Motor neuron (in vitro differentiated cells): ENCODE measurements around the gene RBMS3. TPM values are rescaled to one million over a fixed set of nuclear protein-coding genes. Genes with fewer than 3 reads are reported as not detected.

Experiments used
- ATAC-seq, 8 experiments: fragments of 200-7000 bp; cut with Tn5 transposase; replicated peaks in 6 of 8; 2 replicates each; pipeline ENCODE4 v1.8.0; 2021; ENCODE audit warnings: mild to moderate bottlenecking in 8 of 8, moderate library complexity in 8 of 8
- H3K27ac ChIP-seq, 2 donors: fragments of 250-450 bp; sonication (Bioruptor Pico); 2 replicates each; pipeline ENCODE4 v1.9.0; 2021; ENCODE audit warnings: antibody characterized with exemption in 2 of 2, mild to moderate bottlenecking in 2 of 2, moderate library complexity in 1 of 2
- H3K4me1 ChIP-seq, 2 donors: fragments of 250-450 bp; sonication (Bioruptor Pico); replicated peaks in 1 of 2; 2 replicates each; pipeline ENCODE4 v1.6.1; 2021; ENCODE audit warnings: antibody characterized with exemption in 2 of 2, mild to moderate bottlenecking in 2 of 2, moderate library complexity in 1 of 2
- H3K4me3 ChIP-seq, 5 donors: fragments of 250-450 bp; sonication (Bioruptor Pico); 2 replicates each; pipeline ENCODE4 v1.9.0; 2021; ENCODE audit warnings: antibody characterized with exemption in 5 of 5, mild to moderate bottlenecking in 5 of 5, moderate library complexity in 4 of 5
- WGBS, 10 experiments: fragments of 450-650 bp; shearing (Covaris generic); methylation state at CpG; one replicate each; pipeline ENCODE4 v1.0.0; 2022; 5-methylcytosine and 5-hydroxymethylcytosine counted together
- in situ Hi-C, 9 experiments: fragments of 400-800 bp; cut with MboI; loops; one replicate each; pipeline ENCODE4 v1.15.0; 2021; ENCODE audit warnings: low sequenced_read_pairs in 9 of 9, low pct_unique_long_range_greater_than_20kb in 2 of 9; ENCODE audit not compliant: unreplicated experiment in 9 of 9
- total RNA-seq, 8 experiments: library from RNA; unstranded; fragments of 300-600 nt; gene quantifications; 2 replicates each; pipeline versions ENCODE4 v1.2.3 to v1.2.4, GENCODE V29; 2022

Gene RBMS3
- total RNA-seq, 8 experiments from 2014 or later, result 11.0 to 63.7 (median 16.7) TPM

DNA sequence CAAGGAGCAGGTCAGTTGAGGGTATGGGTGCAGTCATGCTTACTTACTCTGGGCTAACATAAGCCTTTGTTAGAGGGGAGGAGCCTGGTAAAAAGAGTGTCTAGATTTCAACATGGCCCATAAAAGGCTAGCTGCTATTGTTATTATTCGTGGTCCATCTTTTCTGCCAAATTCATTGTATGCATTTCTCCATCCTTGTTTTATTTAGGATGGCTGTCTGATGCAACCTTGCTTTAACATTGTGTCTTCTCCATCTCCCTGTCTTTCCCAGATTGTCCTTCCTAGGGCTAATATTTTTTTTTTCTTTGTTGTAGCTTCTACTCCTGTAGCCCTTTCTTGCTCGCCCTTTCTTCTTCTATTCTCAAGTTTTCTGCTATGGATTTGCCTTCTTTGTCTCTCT lies 12.6 kb downstream of the RBMS3 start:
- WGBS, 10 experiments, result 8 to 60% (median 33%) methylated on average over 1 to 2 of the region's 2 CpGs
- peaks cover 3 to 9% of the 10 kb centered on the region in 2 donors for H3K4me1 ChIP-seq
- no peak overlapping the region for H3K27ac ChIP-seq
- ATAC-seq, result peak in 1 of 8 experiments; percentile 29
- H3K4me3 ChIP-seq, result no peak overlapping the region
- in situ Hi-C loops, result loop anchor here in 1 of 9 experiments (25.0 kb wide), 1 partner anchor 469 kb away; no protein-coding TSS in a partner anchor

- Histone ChIP-seq H3K4me1 (peaks cover 3 to 6% of the 10 kb centered on the region in 2 donors), H3K4me3 (no peak overlapping the region), H3K27ac (no peak overlapping the region)
- 86 to 100% (median 100%) methylated on average over 1 of the region's 1 CpG; no CpG with 5 or more reads in 1 of the 10 experiments for whole genome bisulfite sequencing, 10 experiments
- no peak for ATAC-seq
- in situ Hi-C loops, result loop anchor here in 1 of 9 experiments (25.0 kb wide), 1 partner anchor 464 kb away; no protein-coding TSS in a partner anchor
Measured at GRCh38 chr3:29297998-29298397, 17.1 kb downstream of the RBMS3 start.

DNA sequence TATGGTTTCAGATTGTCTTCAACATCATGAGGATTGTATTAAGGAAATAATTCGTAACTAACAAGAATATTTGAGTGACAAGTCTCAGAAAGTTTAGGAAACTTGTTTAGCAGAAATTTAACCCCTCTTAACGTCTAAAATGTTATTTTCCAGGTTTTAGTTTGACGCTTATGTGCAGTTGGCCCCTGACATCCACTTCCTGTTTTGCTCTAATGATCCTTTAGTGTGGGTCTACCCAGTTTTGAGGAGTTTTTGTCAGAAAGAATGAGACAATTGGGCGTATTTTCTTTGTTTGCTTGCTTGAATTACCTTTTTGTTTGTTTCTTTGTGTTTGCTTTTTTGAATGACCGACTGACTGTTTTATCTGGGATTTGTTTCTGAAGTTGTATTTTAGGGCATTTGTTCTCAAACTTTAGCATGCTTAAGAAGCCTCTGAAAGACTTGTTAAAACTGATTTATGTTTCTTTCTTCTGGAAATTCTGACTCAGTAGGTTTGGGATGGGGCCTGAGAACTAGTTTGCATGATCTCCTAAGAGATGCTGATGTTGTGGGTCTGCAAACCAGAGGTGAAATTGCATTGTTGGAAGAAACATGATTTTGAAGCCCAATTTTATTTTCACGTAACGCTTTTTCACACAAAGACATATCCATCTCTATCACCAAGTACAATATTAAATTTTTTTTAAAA lies 20.6 kb downstream of the RBMS3 start:
- 38 to 90% (median 62%) methylated on average over 3 to 7 of the region's 7 CpGs for WGBS, 10 experiments
- no peak for ATAC-seq
- Histone ChIP-seq H3K4me1 (no peaks in the 10 kb centered on the region), H3K4me3 (no peak overlapping the region), H3K27ac (no peak overlapping the region)
- in situ Hi-C loops, result no loop called here

DNA sequence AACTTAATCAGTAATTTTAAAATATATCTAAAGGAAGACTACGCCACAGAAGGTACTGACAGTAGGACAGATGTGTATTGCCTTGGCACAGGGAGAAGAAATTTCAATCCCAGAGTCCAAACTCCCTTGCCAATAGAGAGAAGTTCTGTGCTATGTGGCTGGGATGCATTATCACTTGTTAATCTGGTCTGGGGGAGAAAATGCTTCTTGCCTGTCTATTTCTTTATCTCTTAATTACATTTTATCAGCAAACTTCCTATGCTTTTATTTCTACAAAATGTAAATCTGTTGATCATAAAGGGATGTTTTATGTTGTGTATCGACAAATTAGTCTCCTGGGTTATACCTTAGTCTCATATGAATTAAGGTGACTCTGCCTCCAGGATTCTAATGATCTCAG lies 21.7 kb downstream of the RBMS3 start:
- 83 to 100% (median 96%) methylated on average over 1 to 2 of the region's 2 CpGs for WGBS, 10 experiments
- no peaks in the 10 kb centered on the region for H3K4me1 ChIP-seq
- no peak overlapping the region for H3K27ac ChIP-seq
- ATAC-seq, result no peak
- no peak overlapping the region for H3K4me3 ChIP-seq
- in situ Hi-C loops, result no loop called here

- no peak overlapping the region for H3K27ac ChIP-seq
- WGBS, 10 experiments, result 80 to 100% (median 100%) methylated on average over 1 of the region's 1 CpG; no CpG with 5 or more reads in 4 of the 10 experiments
- peak in 6 of 8 experiments; percentile 25 to 63 (median 37) for ATAC-seq
- H3K4me1 ChIP-seq, result peaks cover 0 to 9% of the 10 kb centered on the region in 2 donors
- in situ Hi-C loops, result no loop called here
- H3K4me3 ChIP-seq, result no peak overlapping the region
Measured at GRCh38 chr3:29307295-29307694, 26.4 kb downstream of the RBMS3 start.

GRCh38 chr3:29310865-29311264 lies 30.0 kb downstream of the RBMS3 start:
- WGBS, 10 experiments, result 86 to 100% (median 100%) methylated on average over 1 of the region's 1 CpG; no CpG with 5 or more reads in 1 of the 10 experiments
- Histone ChIP-seq H3K4me3 (no peak overlapping the region), H3K27ac (no peak overlapping the region), H3K4me1 (peaks cover 3 to 15% of the 10 kb centered on the region in 2 donors)
- in situ Hi-C loops, result no loop called here
- peak in 1 of 8 experiments; percentile 22 for ATAC-seq

GRCh38 chr3:29311795-29312194 lies 30.9 kb downstream of the RBMS3 start:
- Histone ChIP-seq H3K27ac (no peak overlapping the region), H3K4me3 (no peak overlapping the region), H3K4me1 (peaks cover 3 to 15% of the 10 kb centered on the region in 2 donors)
- in situ Hi-C loops, result no loop called here
- WGBS, 10 experiments, result 76 to 100% (median 83%) methylated on average over 1 to 3 of the region's 3 CpGs; no CpG with 5 or more reads in 5 of the 10 experiments
- peak in 3 of 8 experiments; percentile 35 to 53 (median 46) for ATAC-seq

- no peak overlapping the region for H3K27ac ChIP-seq
- in situ Hi-C loops, result no loop called here
Measured at GRCh38 chr3:29312395-29312794, 31.5 kb downstream of the RBMS3 start.

GRCh38 chr3:29312960-29313452 lies 32.1 kb downstream of the RBMS3 start:
- 0 to 86% (median 60%) methylated on average over 1 to 2 of the region's 2 CpGs; no CpG with 5 or more reads in 3 of the 10 experiments for WGBS, 10 experiments

More at GRCh38 chr3:29312395-29312794, 31.5 kb downstream of the RBMS3 start:
- Histone ChIP-seq H3K4me1 (peaks cover 3 to 15% of the 10 kb centered on the region in 2 donors), H3K4me3 (no peak overlapping the region)
- 2 to 100% (median 86%) methylated on average over 1 to 2 of the region's 2 CpGs; no CpG with 5 or more reads in 1 of the 10 experiments for WGBS, 10 experiments
- ATAC-seq, result peak in 3 of 8 experiments; percentile 57 to 65 (median 58)

GRCh38 chr3:29313981-29314726 lies 33.3 kb downstream of the RBMS3 start:
- 100% methylated on average over 1 of the region's 1 CpG; no CpG with 5 or more reads in 6 of the 10 experiments for WGBS, 10 experiments
- H3K27ac ChIP-seq, result no peak overlapping the region
- no peak overlapping the region for H3K4me3 ChIP-seq
- ATAC-seq, result no peak
- in situ Hi-C loops, result no loop called here
- H3K4me1 ChIP-seq, result peaks cover 3 to 23% of the 10 kb centered on the region in 2 donors

More at GRCh38 chr3:29312960-29313452, 32.1 kb downstream of the RBMS3 start:
- Histone ChIP-seq H3K4me1 (peaks cover 3 to 18% of the 10 kb centered on the region in 2 donors), H3K27ac (no peak overlapping the region), H3K4me3 (no peak overlapping the region)
- in situ Hi-C loops, result no loop called here
- ATAC-seq, result peak in 3 of 8 experiments; percentile 54 to 75 (median 57)

DNA sequence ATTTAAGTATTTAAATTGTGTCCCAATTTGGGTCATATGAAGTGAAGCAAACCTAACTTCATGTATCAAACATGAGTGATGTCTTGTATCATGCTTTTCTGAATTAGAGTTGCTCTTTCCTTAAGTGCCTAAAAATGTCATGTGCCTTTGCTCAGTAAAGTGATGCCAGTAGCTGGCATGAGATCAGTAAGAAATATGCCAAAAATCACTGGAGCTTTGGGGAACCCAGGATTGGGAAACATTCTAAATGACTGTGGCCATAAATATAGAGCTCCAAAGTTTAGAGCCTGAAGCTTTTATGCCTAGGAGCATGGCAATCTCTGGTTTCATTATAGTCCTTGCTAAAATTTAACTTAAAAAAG lies 33.8 kb downstream of the RBMS3 start:
- in situ Hi-C loops, result no loop called here
- Histone ChIP-seq H3K27ac (no peak overlapping the region), H3K4me1 (peaks cover 3 to 23% of the 10 kb centered on the region in 2 donors), H3K4me3 (no peak overlapping the region)
- no peak for ATAC-seq

GRCh38 chr3:29317659-29318173 lies 36.8 kb downstream of the RBMS3 start:
- Histone ChIP-seq H3K4me3 (no peak overlapping the region), H3K27ac (no peak overlapping the region), H3K4me1 (peaks cover 3 to 12% of the 10 kb centered on the region in 2 donors)
- WGBS, 10 experiments, result 20 to 100% (median 60%) methylated on average over 1 of the region's 1 CpG; no CpG with 5 or more reads in 1 of the 10 experiments
- in situ Hi-C loops, result no loop called here
- ATAC-seq, result no peak

DNA sequence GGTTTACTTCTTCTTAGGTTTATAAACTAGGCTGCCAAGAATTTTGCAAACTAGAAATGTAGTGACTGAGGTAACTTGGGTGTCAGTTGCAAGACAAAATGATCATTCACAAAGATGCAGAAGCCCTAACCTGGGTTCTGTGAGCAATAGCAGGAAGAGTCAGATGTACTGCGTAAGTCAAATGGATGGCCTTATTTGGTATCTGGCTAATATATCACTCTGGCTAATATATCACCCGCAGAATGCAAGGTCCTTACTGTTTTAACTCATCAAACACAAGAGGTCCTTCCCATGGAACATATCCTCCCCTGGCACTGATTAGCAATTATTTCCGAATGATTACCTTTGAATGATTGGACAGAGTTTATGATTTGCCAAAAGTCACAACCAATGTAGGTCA lies 37.4 kb downstream of the RBMS3 start:
- peaks cover 0 to 8% of the 10 kb centered on the region in 2 donors for H3K4me1 ChIP-seq
- ATAC-seq, result peak in 3 of 8 experiments; percentile 32 to 42 (median 41)
- in situ Hi-C loops, result no loop called here
- no peak overlapping the region for H3K4me3 ChIP-seq
- WGBS, 10 experiments, result 67 to 100% (median 100%) methylated on average over 1 to 3 of the region's 3 CpGs; no CpG with 5 or more reads in 1 of the 10 experiments
- no peak overlapping the region for H3K27ac ChIP-seq
